Skeletal muscle tissue (tissue), 4 donors: ENCODE data around the gene AHI1. TPM values are rescaled to one million over a fixed set of nuclear protein-coding genes. Genes with fewer than 3 reads are reported as not detected.

Experiments used
- H3K27ac ChIP-seq: one replicate; pipeline ENCODE4 v1.7.0; 2013; ENCODE audit warnings: mild to moderate bottlenecking, low read depth, low read length, inconsistent platforms
- H3K27me3 ChIP-seq, 3 donors: one replicate each; pipeline ENCODE4 v1.7.0; 2013; ENCODE audit warnings: low read length in 3 of 3; ENCODE audit not compliant: control insufficient read depth in 3 of 3, insufficient read depth in 3 of 3
- H3K36me3 ChIP-seq, 3 donors: one replicate each; pipeline ENCODE4 v1.7.0; 2013; ENCODE audit warnings: low read length in 3 of 3; ENCODE audit not compliant: control insufficient read depth in 3 of 3, insufficient read depth in 3 of 3
- H3K4me1 ChIP-seq, 3 donors: one replicate each; pipeline ENCODE4 v1.7.0; 2013; ENCODE audit warnings: low read length in 3 of 3, mild to moderate bottlenecking in 3 of 3; ENCODE audit not compliant: control insufficient read depth in 3 of 3, insufficient read depth in 3 of 3
- H3K4me3 ChIP-seq, 3 donors: one replicate each; pipeline ENCODE4 v1.7.0; 2013; ENCODE audit warnings: low read length in 3 of 3
- H3K9ac ChIP-seq, 3 donors: one replicate each; pipeline ENCODE4 v1.7.0; 2013; ENCODE audit warnings: low read length in 3 of 3, mild to moderate bottlenecking in 3 of 3, moderate library complexity in 2 of 3, low read depth in 1 of 3
- H3K9me3 ChIP-seq, 3 donors: one replicate each; pipeline ENCODE4 v1.7.0; 2013; ENCODE audit warnings: low read length in 3 of 3; ENCODE audit not compliant: control insufficient read depth in 3 of 3
- total RNA-seq: library from RNA; depleted of rRNA; stranded (reverse); fragments of >200 nt; gene quantifications from one replicate; pipeline ENCODE4 v1.2.3, GENCODE V29; 2014
- donor health status: Osteomylitis.

The AHI1 gene
- total RNA-seq, 1 donor from 2014 or later = 29.7 TPM

DNA sequence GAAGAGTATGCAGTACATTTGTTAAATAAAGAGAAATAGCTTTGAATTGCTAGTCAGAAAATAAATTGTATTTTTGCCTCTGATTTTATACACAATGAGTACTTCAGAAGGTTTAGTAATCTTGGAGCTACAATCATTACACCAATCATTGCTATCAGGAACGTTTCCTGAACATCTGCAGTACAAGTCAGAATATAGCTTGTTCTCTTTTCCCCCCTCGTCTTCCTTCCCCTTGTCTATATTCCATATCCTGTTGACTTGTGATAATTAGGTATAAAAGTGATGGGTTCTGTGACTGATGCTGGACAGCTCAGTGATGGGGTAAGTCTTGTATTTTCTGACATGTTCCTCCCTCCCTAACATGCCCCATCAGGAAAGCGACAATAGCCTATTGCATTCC lies 94.0 kb downstream of the AHI1 start:
- Histone ChIP-seq H3K4me3 (no peak overlapping the region), H3K9ac (no peak overlapping the region), H3K9me3 (no peaks in the 10 kb centered on the region), H3K36me3 (peaks cover 0 to 10% (median 5%) of the 10 kb centered on the region in 3 donors), H3K27me3 (no peaks in the 10 kb centered on the region), H3K4me1 (no peaks in the 10 kb centered on the region), H3K27ac (no peak overlapping the region)

DNA sequence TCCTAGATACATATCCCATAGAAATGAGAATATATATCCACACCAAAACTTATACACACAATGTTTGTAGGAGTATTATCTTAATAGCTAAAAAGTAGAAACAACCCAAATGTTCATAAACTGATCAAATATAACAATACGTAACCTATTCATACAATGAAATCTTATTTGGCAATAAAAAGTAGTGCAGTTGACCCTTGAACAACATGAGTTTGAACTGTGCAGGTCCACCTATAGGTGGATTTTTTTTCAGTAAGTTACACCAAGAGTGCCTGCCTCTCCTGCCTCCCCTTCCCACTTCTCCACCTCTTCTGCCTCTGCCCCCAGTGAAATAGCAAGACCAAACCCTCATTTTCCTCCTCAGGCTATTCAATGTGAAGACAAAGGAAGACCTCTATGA lies 95.2 kb downstream of the AHI1 start:
- no peaks in the 10 kb centered on the region for H3K27me3 ChIP-seq
- no peak overlapping the region for H3K27ac ChIP-seq
- H3K36me3 ChIP-seq = peaks cover 0 to 10% (median 5%) of the 10 kb centered on the region in 3 donors
- no peaks in the 10 kb centered on the region for H3K4me1 ChIP-seq
- H3K4me3 ChIP-seq = no peak overlapping the region
- no peaks in the 10 kb centered on the region for H3K9me3 ChIP-seq
- H3K9ac ChIP-seq = no peak overlapping the region

DNA sequence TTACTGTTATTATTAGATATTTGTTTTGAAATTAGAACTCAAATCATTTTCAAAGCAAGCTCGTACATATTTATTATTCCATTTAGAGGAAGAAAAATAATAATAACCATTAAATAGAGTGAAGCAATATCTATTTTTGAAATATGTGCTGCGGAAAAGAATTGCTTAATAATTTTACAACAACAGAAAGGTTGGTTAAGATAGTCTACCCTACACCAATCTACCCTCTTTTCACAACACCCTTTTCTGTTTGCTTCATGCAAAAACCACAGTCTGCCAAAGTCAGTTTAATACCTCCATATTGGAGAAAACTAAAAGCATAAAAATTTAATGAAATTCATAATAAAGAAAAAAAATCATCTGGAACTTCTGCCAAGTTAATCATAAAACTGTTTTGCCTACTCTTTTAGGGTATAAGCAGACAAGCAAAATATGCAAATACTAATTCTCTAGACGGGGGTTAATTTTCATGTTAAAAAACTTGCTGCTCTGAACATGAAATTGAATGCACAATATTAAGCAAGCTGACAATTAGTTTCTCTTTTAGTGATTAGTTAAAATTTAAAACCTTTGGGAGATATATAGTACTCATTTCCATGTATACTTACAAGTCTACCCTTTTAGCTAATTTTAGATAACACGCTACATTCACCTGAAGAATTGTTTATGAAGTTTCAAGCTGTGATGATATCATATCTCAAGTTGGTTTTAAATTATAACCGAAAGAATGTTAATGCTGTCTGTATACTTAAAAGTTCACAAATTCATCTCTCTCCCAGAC lies 100.2 kb downstream of the AHI1 start:
- Histone ChIP-seq H3K4me3 (no peak overlapping the region), H3K36me3 (no peaks in the 10 kb centered on the region), H3K9ac (no peak overlapping the region), H3K4me1 (no peaks in the 10 kb centered on the region), H3K9me3 (no peaks in the 10 kb centered on the region), H3K27me3 (no peaks in the 10 kb centered on the region), H3K27ac (no peak overlapping the region)

DNA sequence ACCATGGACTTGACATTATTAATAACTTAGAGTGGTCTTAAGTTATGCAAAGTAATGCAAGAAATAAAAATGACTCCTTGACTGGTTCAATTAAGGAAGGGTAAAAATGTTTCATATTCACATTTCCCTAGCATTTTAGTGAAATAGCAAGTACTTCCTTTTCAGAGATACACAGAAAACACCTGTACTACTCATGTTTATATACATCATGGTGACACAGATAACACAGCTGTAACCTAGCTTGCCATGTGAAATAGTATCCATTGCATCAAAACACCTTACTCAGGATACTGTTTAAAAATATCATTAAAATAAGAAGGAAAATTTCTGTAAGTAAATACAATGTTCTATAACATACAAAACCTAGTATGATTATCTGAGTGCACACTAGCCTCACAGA lies 102.4 kb downstream of the AHI1 start:
- no peaks in the 10 kb centered on the region for H3K9me3 ChIP-seq
- H3K4me3 ChIP-seq = no peak overlapping the region
- no peak overlapping the region for H3K9ac ChIP-seq
- no peak overlapping the region for H3K27ac ChIP-seq
- no peaks in the 10 kb centered on the region for H3K36me3 ChIP-seq
- H3K27me3 ChIP-seq = no peaks in the 10 kb centered on the region
- H3K4me1 ChIP-seq = no peaks in the 10 kb centered on the region

DNA sequence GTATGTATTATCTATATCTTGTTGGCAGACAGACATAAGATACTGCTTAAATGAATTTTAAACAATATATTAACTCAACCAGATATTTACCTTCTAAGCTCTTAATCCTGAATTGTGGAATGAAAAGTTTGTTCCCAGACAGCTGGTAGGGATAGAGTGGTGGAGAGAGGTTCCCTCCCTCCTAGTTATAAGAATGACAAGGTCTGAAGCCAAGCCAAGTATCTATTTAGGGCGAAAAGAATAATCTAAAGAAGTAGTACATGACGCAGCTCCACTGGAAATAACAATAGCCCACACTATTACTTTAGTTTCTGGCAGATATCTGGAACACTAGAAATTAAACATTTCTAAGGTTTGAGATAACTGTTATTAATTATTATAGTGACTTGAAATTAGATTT lies 104.3 kb downstream of the AHI1 start:
- Histone ChIP-seq H3K36me3 (no peaks in the 10 kb centered on the region), H3K27ac (no peak overlapping the region), H3K4me1 (no peaks in the 10 kb centered on the region), H3K27me3 (no peaks in the 10 kb centered on the region), H3K9ac (no peak overlapping the region), H3K4me3 (no peak overlapping the region), H3K9me3 (no peaks in the 10 kb centered on the region)

DNA sequence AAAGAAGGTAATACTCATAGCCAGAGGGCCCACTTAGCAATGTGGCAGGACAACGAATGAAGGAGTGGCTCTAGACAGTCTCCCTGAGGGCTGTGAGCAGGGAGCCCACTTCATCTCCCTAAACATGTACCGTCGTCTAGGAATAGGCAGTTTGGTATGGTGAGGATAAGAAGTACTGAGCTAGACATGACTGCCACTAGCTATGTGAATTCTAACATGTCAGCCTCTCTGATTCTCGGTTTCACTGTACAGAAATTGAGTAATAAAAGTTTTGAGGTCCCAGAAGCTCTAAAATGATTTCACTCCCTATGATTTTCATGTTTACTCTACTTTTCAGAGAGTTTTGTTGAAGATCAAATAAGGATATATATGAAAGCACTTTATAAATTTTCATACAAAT lies 107.1 kb downstream of the AHI1 start:
- no peak overlapping the region for H3K4me3 ChIP-seq
- H3K27ac ChIP-seq = no peak overlapping the region
- no peaks in the 10 kb centered on the region for H3K9me3 ChIP-seq
- H3K27me3 ChIP-seq = no peaks in the 10 kb centered on the region
- H3K4me1 ChIP-seq = no peaks in the 10 kb centered on the region
- H3K9ac ChIP-seq = no peak overlapping the region
- H3K36me3 ChIP-seq = no peaks in the 10 kb centered on the region

DNA sequence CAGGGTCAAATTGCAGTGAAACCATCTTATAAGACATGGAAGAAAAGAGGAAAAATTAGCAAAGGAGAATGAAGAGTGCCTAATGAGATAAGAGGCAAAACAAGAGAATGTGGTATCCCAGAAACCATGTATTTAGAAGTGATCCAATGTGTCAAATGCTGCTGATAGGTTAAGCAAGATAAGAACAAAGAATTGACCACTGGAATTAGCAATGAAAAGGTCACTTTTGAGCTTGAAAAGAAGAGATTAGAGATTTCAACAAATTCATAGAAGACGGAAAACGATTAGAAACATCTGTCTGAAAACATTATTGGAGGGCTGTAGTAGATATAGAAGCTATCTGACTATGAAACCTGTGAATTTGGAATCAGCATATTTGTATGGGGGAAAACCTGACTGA lies 112.2 kb downstream of the AHI1 start:
- no peaks in the 10 kb centered on the region for H3K27me3 ChIP-seq
- no peak overlapping the region for H3K4me3 ChIP-seq
- no peak overlapping the region for H3K27ac ChIP-seq
- H3K4me1 ChIP-seq = no peaks in the 10 kb centered on the region
- no peaks in the 10 kb centered on the region for H3K9me3 ChIP-seq
- no peak overlapping the region for H3K9ac ChIP-seq
- no peaks in the 10 kb centered on the region for H3K36me3 ChIP-seq

DNA sequence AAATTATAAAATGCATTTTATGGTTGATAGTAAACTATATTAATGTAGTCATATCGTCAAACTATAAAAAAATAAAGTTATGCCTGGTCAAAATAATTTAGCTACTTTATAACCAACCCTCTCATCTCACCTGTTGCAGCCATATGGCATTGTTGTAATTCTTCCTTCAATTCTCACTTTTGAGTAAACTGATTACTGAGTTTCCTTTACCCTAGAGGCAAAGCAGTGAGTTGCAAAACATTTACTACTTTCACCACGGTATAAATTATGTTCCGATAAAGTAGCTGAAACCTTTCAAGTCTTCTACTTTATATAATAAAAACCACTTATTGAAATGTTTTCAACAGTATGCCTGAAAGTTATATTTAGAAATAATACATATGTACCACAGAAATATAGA lies 113.8 kb downstream of the AHI1 start:
- H3K27ac ChIP-seq = no peak overlapping the region
- no peak overlapping the region for H3K9ac ChIP-seq
- no peaks in the 10 kb centered on the region for H3K4me1 ChIP-seq
- no peaks in the 10 kb centered on the region for H3K9me3 ChIP-seq
- no peak overlapping the region for H3K4me3 ChIP-seq
- no peaks in the 10 kb centered on the region for H3K36me3 ChIP-seq
- no peaks in the 10 kb centered on the region for H3K27me3 ChIP-seq

DNA sequence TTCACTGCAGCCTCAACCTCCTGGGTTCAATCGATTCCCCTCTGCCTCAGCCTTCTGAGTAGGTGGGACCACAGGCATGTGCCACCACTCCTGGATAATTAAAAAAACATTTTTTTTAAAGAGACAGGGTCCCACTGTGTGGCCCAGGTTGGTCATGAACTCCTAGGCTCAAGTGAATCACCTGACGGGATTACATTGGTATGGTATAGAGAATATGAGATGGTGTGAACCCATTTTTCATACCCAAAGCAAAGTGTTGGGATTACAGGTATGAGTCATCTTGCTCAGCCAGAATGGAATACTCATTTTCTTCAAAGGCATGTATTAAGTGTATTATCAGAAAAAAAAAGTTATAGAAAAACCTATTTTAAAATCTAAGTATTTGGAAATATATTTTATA lies 114.2 kb downstream of the AHI1 start:
- no peak overlapping the region for H3K27ac ChIP-seq
- no peaks in the 10 kb centered on the region for H3K27me3 ChIP-seq
- no peaks in the 10 kb centered on the region for H3K9me3 ChIP-seq
- H3K9ac ChIP-seq = no peak overlapping the region
- H3K36me3 ChIP-seq = no peaks in the 10 kb centered on the region
- H3K4me1 ChIP-seq = no peaks in the 10 kb centered on the region
- no peak overlapping the region for H3K4me3 ChIP-seq

DNA sequence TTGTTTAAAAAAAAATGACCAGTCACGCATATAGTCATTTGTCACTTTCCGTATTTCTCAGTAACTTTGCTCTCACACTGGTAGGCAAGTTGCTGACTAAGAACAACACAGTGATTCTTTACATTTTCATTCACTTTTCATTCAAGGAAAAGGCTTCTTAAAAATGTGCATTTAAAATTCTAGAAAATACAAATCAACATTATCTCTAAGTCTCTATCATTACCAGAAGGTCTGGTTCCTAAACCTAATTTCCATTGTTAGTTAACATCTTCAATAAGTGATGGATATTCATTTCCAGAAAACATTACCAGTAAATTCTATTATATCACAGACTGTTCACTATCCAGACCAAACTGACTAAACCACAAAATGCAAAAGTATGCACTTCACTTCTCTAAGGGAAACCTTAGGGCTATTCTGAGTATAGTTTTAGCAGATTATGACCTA lies 115.3 kb downstream of the AHI1 start:
- no peaks in the 10 kb centered on the region for H3K27me3 ChIP-seq
- H3K4me3 ChIP-seq = no peak overlapping the region
- no peaks in the 10 kb centered on the region for H3K36me3 ChIP-seq
- no peaks in the 10 kb centered on the region for H3K9me3 ChIP-seq
- H3K27ac ChIP-seq = no peak overlapping the region
- no peak overlapping the region for H3K9ac ChIP-seq
- H3K4me1 ChIP-seq = no peaks in the 10 kb centered on the region
